Right forelimb (tissue), 1 donor: ENCODE data around the gene SCGB1D4.

Source experiments
- DNase-seq: peaks from one replicate; pipeline ENCODE4 v3.0.0-alpha.2; 2018

SCGB1D4 gene

GRCh38 chr11:62273284-62273683 lies 25.6 kb downstream of the SCGB1D4 start:
- DNase-seq, result no peak

DNA sequence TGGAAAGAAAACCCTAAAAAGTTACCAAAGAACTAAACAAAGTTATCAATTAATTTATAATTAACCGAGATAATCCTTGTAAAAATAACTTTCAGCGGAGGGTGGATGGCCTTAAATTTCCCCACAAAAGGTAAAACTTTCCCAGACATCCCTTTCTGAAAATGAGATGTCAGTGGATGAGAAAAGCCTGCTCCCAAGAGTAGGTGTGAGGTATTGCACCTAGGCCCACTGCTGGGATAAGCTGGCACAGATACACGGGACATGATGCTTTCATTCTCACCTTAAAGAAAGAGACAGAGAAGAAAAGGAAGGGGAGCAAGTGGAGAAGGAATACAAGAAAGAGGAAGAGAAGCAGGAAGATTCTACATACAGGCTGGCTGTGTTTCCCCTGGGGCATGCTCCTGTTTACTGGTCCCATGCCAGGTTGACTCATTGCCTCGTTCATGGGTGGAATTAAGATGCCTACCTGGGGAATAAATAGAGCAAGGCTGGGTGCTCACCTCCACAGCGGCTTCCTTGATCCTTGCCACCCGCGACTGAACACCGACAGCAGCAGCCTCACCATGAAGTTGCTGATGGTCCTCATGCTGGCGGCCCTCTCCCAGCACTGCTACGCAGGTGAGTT lies 29.1 kb downstream of the SCGB1D4 start, which contains the start of gene SCGB2A2:
Gene SCGB2A2, plus strand, starts transcription at position 505 of the 625 bp plus-strand sequence. Its CDS starts 59 bp downstream, at position 564.
- DNase-seq, result no peak

DNA sequence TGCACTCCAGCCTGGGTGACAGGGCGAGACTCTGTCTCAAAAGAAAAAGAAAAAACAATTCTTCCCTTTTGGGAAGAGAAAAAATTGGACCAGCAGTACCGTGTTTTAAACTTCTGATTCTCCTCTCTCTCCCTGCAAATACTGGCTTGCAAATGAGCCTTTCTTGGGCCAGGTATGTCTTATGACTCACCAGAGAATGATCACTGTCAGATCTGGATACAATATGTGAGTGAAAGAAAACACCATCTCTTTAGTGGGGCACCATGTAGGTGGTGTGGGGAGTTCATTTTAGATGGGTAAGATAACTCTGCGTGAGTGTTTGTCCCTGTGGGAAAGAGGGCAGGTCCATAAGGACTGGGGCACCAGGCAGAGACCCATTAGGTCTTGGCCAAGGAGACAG lies 31.3 kb downstream of the SCGB1D4 start:
- no peak for DNase-seq

GRCh38 chr11:62267050-62267449 lies 31.8 kb downstream of the SCGB1D4 start:
- DNase-seq, result no peak

- DNase-seq, result no peak
Observed at GRCh38 chr11:62266558-62266957, 32.3 kb downstream of the SCGB1D4 start.

DNA sequence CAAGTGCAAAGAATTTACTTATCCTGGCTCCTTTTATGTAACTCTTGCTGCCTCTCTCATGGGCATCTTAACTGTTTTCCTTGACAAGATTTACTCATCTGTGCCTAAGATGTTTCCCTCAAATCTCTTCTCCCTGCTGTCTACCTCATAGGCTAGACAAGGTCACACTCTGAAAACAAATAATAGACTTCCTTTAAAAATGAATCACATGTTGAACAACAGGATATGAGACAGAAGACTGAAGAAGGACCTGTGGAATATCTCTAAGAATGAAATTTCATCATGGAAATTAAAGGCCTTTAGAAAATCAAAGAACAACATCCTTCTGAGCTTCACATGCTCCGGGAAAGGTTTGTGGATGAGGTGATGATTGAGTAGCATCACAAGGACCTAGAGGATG lies 34.9 kb downstream of the SCGB1D4 start:
- DNase-seq, result no peak

DNA sequence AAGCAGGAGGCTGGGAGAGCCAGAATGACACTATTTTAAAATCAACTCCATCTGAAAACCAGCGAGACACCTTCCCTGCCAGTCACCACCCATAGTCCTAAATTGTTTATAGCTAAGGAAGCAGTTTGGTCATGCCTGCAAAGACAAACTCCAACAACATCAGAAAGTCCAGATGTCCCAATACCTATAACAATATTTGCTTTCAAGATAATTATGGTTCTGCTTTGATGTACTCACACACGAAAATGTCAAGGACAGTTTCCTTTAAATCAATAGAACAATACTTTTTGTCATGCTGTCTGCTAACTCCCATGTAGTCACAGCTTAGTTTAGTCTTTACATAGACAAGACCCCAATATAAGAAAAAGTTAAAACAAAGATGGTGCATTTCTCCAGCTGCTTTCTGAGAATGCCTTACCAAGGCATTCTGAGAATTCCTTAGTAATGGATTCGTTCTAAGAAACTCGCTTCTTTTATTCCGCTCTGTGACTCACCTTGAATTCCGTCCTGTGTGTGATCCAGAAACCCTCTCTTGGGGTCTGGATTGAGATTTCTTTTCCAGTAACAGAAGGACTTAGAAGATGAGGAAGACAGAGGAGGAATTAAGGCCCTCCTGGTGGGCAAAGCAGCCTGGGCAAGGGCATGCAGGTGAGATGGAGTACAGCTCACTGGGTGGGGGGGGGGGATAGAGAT lies 38.5 kb downstream of the SCGB1D4 start:
- no peak for DNase-seq

DNA sequence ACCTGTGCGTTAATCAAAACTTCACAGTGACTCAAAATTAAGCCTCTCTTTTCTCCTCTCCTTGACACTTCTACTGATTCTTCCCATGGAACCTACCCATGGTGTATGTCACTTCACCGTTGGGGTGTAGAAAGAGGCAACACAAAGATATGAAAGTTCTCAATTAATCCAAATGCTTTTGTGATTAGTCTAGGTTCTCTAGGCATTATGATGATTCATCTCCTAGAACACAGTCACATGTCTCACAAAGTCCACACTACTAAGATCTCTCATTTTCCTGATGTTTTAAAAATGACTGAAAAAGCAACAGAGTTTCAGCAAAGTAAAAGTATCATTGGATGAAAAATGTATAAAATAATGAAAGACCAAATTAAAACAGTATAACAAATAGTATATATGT lies 42.6 kb downstream of the SCGB1D4 start:
- DNase-seq, result no peak

GRCh38 chr11:62253999-62254542 lies 44.8 kb downstream of the SCGB1D4 start:
- DNase-seq, result no peak

DNA sequence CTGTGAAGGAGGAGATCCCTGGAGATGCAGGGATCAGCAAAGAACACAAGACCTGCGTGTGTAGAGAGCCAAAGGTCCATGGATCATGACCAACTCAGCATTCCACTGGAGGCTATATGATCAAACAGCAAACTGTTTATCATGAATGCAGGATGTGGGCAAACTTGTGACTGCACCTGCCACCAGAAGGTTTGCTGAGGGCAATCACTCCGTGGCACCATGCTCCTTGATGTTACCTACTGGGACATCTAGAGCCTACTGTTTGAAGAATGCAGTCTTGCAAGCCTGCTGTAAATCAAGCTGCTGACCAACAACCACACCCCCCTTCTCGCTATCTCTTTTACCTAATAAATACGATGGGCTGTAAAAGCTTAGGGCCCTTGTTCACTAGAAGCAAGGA lies 47.2 kb downstream of the SCGB1D4 start:
- DNase-seq, result no peak
